ENCODE measurements around the gene ARHGAP22.

Gene ARHGAP22

DNA sequence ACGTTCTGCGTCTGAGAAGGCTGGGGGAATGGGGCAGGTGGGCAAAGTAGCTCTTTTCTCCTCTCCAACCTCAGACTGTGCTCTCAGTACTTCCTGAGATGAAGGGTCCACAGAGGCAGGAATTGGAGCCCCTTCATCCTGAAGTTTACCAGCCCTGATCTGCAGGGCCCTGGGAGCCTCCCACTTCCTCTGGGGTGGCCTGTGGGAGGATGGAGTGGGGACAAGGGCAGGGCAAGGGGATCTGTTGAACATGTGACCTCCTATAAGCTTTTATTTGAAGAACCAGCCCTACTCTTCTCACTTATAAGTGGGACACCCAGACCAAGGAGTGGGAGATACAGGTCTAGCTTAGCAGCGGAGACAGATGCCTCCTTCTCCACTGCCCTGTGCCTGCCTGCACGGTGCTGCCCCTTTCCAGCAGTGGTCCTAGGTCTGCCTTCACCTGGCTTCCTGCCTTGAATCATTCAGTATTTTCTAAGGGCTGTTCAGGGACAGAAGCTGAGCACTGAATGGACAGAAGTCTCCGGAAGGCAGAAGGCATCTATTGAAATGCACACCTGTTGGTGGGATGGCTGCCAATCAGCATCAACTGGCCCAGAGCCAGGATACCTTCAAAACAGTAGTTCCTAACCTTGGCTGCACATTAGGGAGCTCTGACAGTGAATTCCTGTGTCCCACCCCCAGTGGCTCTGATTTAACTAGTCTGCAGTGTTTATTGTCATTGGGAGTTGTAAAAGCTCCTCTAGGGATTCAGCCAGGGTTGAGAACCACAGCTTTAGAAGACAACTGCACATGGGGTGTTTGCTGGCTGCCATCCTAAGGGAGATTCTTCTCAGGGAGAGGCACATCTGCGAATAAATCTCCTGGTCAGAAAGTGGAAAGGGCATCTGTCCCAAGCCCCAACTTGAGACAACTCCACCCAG, 2.7 kb upstream of the ARHGAP22 start:
- DNase-seq (ENCODE audit: low spot score) = no peak

DNA sequence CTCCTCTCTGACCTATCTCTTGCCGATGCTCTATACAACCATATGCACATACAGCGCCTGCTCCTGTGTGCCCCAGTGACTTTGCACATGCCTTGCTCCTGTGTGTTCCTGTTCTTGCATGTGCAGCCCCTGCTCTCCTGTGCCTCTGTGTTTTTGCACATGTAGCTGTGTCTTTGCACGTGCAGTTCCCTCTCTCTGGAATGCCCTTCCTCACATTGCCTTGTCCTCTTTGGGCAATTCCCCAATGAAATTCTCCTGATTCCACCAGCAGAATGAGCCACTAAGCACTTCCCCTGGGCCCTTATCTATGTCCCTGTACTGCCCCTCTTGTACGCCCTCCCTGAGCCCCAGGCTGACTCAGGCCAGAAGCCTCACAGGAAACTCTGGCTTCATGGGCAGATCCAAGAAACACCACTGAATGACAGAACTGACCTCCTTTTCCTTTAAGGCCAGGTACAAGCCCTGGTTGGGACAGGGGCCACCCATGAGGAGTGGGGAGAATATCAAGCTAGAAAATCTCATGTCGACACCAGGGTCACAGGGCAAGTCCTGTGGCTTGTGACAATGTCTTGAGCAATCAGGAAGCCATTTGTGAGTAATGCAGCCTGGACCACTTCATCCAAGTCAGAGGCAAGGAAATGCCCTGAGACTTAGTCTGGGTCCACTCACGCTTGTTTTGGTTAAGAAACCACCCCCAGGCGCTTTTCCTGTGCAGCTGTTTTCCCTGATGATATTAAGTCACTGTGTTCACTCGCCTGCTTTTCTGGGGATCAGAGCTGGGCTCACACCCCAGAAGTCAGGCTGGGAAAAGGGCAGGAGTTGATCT, 1.9 kb upstream of the ARHGAP22 start:
- DNase-seq (ENCODE audit: low spot score) = peak; percentile 89

DNA sequence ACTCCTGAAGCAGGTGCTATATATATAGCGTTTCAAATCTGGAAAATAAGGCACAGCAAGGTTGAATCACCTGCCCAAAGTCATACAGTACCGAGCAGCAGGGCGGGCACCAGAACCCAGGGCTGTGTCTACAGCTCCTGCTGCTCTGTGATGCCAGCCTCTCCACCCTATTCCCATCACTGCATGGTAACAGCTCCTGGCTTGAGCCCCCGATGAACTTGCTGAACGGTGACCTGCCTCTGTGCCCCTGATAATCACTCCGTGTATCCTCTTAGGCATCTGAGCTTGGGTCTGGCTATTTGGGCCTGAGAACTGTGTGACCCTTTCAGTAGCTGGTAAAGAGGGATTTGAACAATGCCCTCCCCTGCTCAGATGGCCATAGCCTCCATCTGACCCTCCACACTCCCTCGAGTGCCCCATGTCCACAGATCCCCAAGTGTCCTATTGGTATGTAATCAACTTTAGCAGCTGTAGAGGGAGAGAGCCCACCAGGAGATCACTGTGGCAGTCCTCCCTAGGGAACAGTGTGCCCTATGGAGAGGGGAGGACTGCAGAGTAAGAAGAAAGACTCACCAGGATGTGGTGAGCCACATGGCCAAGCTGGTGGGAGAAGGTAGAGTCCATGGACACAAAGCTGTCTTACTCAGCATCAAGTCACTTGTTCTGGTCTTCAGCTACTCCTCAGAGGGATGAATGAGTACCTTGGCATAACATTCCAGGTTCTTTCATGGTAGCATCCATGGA, 1.1 kb upstream of the ARHGAP22 start:
- no peak for DNase-seq (ENCODE audit: low spot score)

DNA sequence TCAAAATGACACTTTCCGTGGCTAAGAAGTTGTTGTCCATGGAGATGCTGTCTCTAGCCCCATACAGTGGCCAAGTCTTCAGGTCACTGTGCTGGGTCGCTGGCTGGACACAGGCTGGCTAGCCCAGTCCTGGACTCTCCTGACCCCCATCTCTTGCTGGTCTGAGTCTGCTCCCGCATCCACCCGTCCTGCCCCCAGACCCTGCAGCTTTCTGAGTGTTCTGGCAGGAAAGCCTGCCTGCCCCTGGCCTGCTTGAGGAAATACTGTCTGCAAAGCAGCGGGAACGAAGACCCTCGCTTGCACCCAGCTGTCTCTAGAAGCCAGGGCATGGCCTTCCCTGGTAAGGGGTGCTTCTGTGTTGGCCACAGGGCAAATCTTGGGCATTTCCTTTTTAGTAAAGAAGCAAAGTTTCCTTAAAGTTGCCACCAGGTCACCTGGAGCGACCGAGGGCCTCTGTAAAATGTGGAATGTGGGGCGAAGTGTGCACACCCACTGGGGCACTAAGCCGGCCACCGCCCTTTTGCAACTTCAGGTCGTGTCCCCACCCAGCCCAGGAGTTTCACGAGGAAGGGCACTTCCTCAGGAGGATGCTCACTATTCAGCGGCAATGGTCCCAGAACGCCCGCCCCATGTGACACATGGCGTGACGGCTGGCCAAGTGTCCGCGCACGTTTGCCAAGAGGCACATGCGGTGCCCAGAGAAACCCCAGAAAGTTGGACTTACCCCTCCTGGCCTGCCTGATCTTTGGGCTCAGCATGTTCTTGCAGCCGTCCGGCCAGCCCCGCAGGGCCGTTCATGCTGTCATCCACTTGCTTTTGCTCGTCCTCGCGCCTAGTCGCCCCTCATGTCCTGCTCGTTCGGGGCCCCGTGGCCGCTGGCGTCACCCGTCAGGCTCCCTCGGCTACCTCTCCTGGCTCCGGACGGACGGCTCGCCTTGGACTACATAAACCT, 558 bp downstream of the ARHGAP22 start:
- peak; percentile 48 for DNase-seq (ENCODE audit: low spot score)

DNA sequence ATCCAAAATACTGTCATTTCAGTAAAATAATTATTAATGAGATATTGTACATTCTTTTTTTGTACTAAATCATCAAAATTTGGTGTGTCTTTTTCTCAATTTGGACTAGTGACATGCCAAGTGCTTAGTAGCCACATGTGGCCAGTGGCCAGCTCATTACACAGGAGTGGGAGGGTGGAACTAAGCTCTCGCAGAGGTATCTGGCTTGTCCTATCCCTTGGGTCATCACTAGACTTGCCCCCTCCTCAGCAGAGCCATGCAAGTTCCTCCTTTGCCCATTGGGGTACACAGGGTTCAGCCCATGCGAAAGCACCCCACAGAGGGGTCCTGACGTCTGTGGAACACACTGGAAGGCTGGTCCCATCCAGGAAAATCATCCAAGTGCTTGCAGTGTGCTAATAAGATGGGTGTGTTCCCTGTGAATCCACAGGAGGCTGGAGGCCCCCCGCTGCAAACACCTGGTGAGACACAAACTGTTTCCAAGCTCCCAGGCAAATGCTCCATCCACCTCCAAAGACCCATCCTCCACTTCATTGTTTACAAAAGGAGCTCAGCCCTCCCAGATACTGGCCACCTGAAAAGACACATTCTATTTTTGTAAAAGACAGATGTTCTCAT, 1.3 kb downstream of the ARHGAP22 start:
- no peak for DNase-seq (ENCODE audit: low spot score)

DNA sequence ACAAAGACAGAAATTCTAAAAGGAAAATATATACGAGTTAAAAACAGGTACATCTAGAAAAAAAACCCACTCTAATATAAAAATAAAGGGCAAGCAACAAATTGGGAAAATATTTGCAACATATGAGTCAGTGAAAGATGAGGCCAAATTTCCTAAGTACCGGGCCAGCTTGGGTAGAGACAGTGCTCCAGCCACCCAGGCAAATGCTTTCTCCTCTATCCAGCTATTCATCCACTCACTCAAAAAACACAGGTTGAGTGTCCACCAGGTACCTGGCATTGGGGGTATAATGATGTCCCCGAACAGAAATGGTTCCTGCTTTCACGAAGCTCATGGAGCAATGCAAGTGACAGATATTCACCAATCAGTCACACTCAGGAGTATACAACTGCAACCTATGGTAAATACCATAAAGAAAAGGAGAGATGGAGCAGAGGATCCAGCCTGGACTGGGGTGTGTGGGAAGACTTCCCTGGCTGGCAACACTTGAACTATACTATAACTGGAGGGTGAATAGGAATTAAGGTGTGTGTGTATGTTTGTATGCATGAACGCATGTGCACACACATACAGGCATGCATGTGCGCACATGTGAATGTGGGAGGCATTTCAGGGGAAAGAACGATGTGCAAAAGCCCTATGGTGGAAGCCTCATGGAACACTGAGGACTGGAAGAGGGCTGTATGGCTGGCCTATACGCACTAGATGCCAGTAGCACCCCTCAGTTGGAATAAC, 2.3 kb downstream of the ARHGAP22 start:
- peak; percentile 65 for DNase-seq (ENCODE audit: low spot score)

DNA sequence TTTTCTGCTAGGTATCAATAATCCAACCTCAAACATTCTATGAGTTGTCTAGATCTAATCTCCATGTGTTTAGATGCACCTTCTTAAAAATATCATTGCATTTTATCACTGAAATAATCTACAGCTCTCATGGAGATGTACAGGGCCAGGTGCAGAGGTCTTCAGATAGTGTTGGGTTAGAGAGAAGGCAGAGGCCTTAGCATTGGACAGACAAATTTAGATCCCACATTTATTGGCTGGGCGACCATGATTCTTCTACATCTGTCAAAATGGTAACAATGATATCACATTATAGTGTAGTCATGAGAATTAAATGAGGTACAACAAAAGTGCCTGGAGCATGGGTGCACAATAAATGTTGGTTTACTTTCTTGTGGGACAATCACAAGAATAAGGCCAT, 3.1 kb downstream of the ARHGAP22 start:
- DNase-seq (ENCODE audit: low spot score) = no peak

DNA sequence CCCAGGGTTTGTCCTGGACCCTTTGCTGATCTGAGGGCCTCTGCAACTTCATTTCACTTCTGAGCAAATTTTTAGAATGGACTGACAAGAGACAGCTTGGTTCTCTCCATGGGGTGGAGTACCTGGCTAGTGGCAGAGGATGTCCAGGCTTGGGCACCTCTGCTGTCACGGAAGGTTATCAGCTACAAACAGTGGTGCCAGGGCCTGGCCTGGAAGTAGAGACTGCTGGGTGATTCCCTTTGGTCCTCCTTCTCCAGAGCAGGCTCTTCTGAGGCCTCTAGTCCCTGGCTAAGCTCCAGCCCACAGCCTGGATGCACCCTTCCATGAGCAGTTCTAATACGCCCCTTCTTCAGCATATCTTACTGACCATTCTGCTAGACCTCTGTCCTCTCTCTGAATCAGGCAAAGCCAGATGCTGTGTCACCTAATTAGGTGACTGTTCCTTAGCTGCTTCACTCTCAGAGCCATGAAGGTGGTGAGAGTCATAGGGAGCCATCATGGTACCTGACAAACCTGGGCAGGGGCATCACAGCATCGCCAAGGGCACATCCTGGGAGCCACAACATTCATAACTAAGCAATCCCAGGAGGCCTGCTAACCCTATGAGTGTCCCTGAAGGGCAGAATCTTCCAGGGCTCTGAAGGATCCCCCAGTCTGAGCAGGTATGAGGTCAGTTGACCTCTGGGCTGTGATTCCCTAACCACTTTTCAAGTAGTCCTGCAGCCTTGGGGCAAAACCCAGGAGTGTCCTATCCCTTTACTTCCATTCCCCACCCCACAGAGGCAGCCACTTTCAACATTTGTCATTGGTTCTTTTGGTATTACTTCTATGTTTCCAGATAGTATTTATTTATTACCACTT, 4.0 kb downstream of the ARHGAP22 start:
- DNase-seq (ENCODE audit: low spot score) = no peak

DNA sequence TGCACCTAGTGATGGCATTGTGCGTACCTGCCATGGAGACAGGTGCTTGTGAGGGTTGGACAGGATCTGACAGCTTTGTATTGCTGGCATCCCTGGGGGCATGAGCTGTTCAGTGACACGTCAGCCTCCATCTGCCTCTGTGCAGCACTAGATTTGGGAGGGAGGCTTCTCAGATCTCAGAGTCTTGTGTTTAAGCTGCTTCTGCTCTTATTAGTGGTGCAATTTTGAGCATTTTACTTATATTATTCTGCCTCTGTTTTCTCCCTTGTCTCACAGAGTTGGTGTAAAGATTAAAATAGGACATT, 5.1 kb downstream of the ARHGAP22 start:
- no peak for DNase-seq (ENCODE audit: low spot score)

DNA sequence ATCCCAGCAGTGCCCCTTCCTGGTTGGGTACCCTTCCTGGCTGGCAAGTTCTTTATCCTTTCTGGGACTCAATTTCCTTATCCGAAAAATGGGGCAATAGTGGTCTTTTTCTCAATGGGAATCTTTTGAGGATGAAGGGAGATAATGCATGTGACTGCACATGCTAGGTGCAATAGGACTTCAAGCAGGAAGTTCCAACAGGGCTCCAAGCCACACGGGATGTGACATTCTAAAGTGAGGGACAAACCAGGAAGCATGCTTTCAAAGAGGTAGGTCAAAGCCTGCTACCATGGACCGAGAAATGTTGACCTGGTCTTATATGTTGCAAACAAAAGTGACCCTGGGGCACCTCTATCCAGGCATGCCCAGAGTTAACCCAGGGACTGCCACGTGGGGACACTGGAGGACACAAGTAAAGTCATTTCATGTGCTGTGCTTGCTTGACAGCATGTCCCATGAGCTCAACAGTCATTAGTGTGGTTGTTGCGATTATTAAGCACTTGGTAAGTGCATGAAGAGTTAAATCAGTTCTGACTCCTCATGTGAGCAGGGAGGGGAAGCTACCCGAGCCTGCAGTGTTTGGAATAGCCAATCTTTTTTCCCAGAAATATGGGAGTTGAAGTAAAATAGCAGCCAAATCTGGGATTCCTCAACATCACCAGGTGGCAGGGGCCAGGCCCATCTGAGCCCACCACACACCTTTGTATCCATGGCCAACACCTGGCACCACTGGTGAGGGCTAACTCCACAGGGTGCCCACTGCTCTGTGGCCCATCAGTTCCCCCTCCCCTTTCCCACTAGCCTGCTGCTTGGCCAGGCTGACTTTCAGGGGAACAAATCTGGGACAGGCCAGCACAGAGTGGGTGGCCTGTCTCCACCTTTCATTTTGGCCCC, 5.7 kb downstream of the ARHGAP22 start:
- DNase-seq (ENCODE audit: low spot score) = no peak

DNA sequence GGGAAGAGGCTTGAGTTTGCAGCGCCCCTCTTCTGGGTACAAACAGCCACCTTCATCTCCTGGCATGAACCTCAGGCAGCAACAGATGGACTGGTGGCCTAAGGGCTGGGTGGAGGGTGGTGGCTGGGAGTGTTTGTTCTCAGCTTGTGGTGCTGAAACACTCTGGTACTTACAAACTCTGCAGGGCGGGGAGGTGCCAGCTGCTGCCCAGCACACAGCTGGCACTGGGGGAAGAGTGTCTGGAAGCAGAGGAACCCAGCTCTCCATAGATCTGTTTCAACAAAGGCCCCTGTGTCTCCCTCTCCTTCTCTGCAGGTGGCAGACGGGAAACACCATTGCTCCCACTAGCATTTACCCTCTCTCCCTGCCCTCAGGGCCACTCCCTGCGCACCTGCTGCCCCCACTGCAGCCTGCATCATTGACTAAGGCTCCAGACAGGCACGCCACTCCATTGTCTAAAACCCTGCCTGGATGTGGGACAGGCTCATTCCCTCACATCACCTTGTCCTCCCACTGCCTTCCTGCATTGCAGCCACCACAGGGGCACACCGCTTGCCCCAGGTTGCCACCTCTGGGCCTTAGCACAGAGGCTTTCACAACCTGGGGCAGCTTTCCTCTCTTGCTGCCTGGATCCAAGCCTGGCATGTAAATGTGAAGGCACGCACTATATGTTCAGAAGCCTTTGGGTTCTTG, 6.5 kb downstream of the ARHGAP22 start:
- DNase-seq (ENCODE audit: low spot score) = no peak

DNA sequence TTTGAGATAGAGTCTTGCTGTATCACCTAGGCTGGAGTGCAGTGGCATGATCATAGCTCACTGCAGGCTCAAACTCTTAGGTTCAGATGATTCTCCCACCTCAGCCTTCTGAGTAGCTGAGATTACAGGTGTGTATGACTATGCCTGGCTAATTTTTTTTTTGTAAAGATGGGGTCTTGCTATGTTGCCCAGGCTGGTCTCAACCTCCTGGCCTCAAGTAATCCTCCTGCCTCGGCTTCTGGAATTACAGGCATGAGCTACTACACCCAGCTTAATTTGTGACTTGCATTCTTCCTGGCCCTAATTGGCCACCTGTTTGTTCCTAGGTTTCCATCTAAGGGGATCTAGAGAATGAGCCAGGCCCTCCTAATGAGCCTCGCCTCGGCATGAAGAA, 9.3 kb downstream of the ARHGAP22 start:
- DNase-seq (ENCODE audit: low spot score) = no peak

DNA sequence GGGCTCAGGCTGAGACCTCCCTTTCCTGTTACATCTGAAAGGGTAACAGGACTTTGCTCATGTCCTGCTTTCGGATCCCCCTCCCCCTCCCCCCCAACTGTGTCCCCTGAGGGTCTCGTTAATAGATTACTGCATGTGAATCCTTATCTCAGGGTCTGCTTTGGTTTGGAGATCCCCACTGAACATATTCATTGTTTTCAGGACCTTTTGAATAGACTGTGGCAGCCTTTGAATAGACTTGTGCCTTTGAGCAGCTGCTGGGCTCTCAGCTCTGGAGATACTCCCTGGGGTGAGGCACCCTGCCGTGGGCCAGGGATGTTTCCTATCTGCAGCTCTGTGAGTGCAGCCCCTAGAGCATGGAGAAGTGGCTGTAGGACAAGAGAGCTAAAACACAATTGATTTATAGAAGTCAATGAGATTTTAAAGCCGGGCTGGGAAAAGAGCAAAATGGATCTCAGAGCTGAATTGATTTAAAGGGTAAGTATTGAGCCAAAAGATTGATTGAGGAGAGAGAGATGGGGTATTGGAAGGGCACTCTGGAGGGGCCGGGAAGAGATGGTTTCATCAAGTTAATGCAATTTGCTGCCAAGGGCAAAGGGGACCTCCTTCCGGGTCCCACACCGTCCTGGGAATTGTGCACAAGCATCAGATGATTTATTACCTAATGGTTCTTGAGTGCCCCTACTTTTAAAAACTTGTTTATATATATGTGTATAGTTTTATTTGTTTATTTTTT, 9.9 kb downstream of the ARHGAP22 start:
- no peak for DNase-seq (ENCODE audit: low spot score)

DNA sequence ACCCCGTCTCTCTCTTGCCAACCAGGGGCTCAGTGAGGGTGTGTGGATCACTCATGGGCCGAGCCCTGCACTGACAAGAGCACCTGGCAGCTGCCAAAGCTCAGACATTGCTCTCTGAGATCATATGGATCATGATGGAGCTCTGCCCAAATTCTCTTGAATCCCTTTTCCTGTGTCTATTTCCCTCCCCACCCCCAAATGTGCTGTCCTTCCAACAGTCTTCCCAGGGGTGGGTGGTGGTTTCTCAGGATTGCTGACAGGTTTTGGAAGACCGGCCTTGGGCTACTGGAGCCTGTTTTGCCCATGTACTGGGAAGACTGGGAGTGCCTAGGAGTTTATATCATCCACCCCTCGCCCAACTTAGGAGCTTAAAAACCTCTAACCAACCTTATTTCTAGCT, 10.5 kb downstream of the ARHGAP22 start:
- DNase-seq (ENCODE audit: low spot score) = no peak

DNA sequence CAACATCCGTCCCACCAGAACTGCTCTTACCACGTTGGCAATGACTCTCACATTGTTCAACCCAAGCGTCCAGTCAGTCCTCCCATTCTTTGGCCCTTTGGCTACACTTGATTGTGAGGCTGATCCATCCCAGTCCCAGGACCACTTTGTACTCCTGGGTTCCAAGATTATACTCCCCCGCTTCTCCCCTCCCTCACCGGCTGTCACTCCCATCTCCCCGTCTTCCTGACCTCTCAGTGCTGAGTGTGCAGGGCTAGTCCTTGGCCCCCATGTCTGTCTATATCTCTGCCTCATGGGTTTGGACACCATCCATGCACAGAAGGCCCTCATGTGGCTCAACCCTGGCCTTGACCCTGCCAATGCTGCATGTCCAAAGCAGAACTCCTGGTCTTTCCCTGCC, 12.5 kb downstream of the ARHGAP22 start:
- DNase-seq (ENCODE audit: low spot score) = no peak

DNA sequence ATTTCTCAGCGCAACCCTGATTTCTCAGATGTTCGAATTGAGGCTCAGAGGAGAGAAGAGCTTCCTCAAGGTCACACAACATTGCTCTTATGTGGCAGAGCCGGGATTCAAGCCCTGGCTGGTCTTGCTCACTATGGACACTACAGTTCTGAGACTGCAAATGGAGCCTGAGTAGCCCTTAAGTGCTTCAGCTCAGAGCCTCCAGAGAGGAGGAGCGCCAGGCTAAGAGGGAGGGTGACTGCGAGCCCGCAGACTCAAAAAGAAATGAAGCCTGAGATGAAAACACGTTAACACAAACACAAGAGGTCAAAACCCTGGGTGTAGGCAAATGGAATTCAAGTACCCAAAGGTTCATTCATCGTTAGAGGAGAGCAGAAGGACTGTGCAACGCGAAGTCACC, 13.9 kb downstream of the ARHGAP22 start:
- no peak for DNase-seq (ENCODE audit: low spot score)

DNA sequence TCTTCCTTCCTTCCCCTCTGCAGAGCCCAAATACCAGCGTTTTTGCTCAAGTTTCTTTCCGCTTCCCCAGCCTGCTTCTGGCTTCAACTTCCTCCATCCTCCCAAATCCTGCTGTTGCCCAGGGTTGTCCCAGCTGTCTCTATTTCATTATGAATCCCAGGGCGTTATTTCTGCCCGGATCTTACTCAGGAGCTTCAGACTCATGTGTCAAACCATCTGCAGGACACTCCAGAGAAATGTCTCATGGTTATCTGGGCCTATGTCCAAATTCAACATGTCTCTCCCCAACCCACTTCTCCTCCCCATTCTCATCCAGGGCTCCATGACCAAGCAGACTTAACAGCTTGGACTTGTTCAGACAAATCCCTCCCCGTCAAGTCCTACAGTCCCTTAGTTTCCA, 15.6 kb downstream of the ARHGAP22 start:
- DNase-seq (ENCODE audit: low spot score) = peak; percentile 86

All from GM03348 (cell line).